Ectodermal cell (in vitro differentiated cells): ENCODE data around the gene PARN.
A peak's percentile ranks its signal among the peaks of the same experiment; 100 is the strongest.

ENCODE experiments used
- H3K27ac ChIP-seq: 2 replicates; pipeline ENCODE4 v1.7.0; 2013; ENCODE audit warnings: mild to moderate bottlenecking, low read depth, low read length; ENCODE audit not compliant: insufficient read depth, poor library complexity, severe bottlenecking
- H3K27me3 ChIP-seq: 2 replicates; pipeline ENCODE4 v1.7.0; 2013; ENCODE audit warnings: mild to moderate bottlenecking, low read length; ENCODE audit not compliant: insufficient read depth, control insufficient read depth, poor library complexity, severe bottlenecking
- H3K36me3 ChIP-seq: one replicate; pipeline ENCODE4 v1.7.0; 2013; ENCODE audit warnings: low read length; ENCODE audit not compliant: control insufficient read depth, insufficient read depth
- H3K4me1 ChIP-seq: one replicate; pipeline ENCODE4 v1.7.0; 2013; ENCODE audit warnings: low read length; ENCODE audit not compliant: control insufficient read depth, insufficient read depth
- H3K4me3 ChIP-seq: 2 replicates; pipeline ENCODE4 v1.7.0; 2013; ENCODE audit warnings: low read depth, low read length, control low read depth; ENCODE audit not compliant: insufficient read depth
- H3K9me3 ChIP-seq: 2 replicates; pipeline ENCODE4 v1.7.0; 2013; ENCODE audit warnings: mild to moderate bottlenecking, low read length, moderate library complexity; ENCODE audit not compliant: control insufficient read depth
- WGBS, 2 experiments: methylation state at CpG; one replicate each; pipeline ENCODE4 v1.1.7; 2013; ENCODE audit warnings: missing lambda C conversion rate in 2 of 2; 5-methylcytosine and 5-hydroxymethylcytosine counted together

Gene PARN

DNA sequence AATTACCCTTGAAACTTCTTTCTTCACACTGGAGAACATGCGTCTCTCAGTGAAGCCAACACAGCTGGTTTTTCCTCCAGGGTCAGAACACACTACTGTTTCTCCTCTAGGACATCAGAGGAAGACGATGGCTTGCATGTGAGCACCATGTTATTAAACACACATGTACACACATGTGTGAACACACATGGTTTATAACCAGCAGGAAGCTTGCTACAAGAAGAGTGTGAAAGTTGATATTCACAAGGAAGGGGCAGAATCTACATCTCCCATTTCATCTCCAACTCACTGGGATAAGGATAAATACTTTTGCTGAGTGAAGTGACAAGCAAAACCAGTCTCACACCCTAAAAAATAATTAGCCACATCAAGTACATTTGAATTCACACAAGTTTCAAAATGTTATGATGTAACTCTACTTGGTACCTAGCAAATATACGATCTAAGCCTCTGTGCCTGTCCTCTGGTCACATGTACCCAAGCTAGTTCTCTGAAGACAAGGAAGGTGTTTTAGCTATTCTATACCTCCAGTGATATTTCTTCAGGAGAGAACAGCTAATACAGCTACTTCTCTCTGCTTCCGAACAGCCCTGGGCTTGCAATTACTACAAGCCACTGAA is 127.7 kb downstream of the PARN start:
- Histone ChIP-seq H3K4me1 (peaks cover 22% of the 10 kb centered on the region), H3K36me3 (no peaks in the 10 kb centered on the region), H3K27ac (no peak overlapping the region), H3K9me3 (no peaks in the 10 kb centered on the region), H3K4me3 (no peak overlapping the region), H3K27me3 (no peaks in the 10 kb centered on the region)
- 90 to 95% methylated on average over 4 of the region's 4 CpGs for WGBS, 2 experiments

DNA sequence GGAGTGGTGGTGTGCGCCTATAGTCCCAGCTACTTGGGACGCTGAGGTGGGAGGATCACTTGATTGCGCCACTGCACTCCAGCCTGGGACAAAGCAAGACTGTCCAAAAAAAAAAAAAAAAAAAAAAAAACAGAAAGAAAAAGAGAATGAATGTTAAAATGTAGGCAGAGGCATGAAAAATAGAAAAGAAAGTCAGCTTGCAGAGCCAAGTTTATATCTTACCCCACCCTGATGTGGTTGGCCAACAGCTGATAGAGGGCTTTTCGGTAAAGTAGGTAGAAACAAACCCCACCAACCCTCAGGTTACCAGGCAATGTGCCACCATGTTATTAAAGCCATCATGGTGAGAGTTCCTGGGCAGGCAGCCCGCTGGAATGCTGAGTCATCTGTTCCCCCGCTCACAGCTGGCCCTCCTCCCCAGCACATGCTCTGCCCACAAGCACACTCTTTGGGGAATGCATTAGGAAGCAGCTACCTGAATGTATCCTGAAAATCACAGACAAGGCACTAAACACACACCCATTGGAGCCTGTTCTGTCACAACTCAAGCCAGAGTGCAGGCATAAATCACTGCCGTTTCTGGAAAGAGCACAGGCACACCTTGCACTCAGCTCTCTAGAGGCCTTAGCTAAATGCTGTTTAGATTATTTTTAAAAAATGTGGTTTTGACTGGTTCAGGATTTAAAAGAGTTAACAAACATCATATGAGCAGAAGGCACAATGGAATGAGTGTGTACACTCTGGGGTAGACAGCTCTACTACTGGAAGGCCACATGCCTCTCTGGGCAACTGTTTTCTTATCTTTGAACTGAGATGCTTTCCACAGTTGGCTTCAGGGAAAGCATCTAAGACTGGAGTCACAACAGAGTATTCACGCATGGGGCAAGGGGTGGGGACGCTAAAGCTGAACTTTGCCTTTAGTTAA is 128.5 kb downstream of the PARN start:
- H3K36me3 ChIP-seq = no peaks in the 10 kb centered on the region
- peaks cover 29% of the 10 kb centered on the region for H3K4me1 ChIP-seq
- H3K27me3 ChIP-seq = no peaks in the 10 kb centered on the region
- H3K4me3 ChIP-seq = no peak overlapping the region
- 72 to 74% methylated on average over 9 of the region's 9 CpGs for WGBS, 2 experiments
- H3K9me3 ChIP-seq = no peaks in the 10 kb centered on the region
- H3K27ac ChIP-seq = peak overlapping the region; percentile 44

DNA sequence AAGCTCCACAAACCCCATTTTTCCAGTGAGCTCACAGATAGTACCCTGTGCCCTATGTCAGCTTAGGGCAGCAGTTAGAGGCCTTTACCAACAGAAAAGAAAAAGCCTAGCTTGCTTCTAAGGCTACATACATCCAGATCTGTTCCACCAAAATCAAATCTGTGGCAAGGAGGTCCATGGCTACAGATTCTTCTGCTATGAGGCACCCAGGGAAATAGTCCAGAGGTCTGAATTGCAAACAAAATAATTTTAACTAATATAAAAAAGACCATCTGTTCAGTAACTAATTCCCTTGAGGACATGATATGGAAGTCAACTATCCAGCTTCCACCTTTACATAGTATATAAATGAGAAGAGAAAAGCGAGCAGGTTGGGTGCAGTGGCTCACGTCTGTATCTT is 129.3 kb downstream of the PARN start:
- Histone ChIP-seq H3K4me1 (peaks cover 37% of the 10 kb centered on the region), H3K4me3 (no peak overlapping the region), H3K9me3 (no peaks in the 10 kb centered on the region), H3K27ac (no peak overlapping the region), H3K27me3 (no peaks in the 10 kb centered on the region), H3K36me3 (no peaks in the 10 kb centered on the region)
- 88% methylated on average over 2 of the region's 2 CpGs; no CpG with 5 or more reads in 1 of the 2 experiments for WGBS, 2 experiments

DNA sequence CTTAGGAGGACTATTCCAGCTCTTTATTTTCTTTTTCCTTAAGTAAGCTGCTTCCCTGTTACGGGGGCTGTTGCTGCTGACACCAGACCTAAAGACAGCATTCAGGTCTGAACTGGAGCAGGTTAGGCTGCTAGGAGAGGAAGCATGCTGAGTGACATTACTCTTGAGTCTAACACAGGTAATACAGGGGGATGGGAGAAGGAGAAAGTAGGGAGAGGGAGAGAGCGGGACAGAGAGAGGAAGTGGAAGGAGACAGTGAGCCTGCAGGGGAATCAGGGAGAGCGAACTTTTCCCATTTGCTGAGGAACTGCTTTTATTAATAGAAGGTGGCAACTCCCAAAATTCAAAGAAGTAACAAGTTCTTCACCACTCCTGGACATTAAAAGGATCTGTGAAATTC is 130.9 kb downstream of the PARN start:
- Histone ChIP-seq H3K27ac (no peak overlapping the region), H3K9me3 (no peaks in the 10 kb centered on the region), H3K36me3 (no peaks in the 10 kb centered on the region), H3K4me1 (peaks cover 41% of the 10 kb centered on the region), H3K27me3 (no peaks in the 10 kb centered on the region), H3K4me3 (no peak overlapping the region)
- WGBS, 2 experiments = 87 to 93% methylated on average over 3 of the region's 3 CpGs

DNA sequence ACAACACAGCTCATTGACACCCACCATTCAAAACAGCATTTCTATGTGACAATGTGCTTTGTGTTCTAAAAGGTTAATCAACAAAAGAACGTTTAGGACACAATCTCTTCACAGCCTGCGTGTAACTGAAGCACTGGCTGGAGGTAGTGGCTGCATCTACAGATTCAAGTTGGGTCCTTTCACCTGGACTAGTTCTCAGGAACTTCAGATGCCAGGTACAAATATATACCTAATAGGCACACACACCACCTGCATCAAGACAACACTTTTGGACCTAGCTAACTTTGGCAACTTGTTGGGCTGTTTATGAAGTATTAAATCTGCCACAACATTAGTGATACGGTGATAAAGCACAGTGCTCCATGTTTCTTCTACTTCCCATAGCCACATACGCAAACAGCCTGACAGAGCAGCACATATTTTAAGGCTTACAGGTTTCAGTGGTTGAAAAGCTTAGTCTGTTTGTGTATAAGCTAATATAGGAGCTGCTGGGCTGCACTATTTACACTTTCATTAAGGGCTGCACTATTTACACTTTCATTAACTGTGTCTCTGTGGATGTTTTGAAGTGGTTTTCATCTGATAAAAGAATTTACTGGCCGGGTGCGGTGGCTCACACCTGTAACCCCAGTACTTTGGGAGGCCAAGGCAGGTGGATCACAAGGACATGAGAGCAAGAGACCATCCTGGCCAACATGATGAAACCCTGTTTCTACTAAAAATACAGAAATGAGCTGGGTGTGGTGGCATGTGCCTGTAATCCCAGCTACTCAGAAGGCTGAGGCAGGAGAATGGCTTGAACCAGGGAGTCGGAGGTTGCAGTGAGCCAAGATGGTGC is 132.6 kb downstream of the PARN start:
- no peaks in the 10 kb centered on the region for H3K27me3 ChIP-seq
- no peaks in the 10 kb centered on the region for H3K9me3 ChIP-seq
- WGBS, 2 experiments = 68 to 78% methylated on average over 6 to 7 of the region's 7 CpGs
- H3K27ac ChIP-seq = no peak overlapping the region
- no peak overlapping the region for H3K4me3 ChIP-seq
- H3K36me3 ChIP-seq = no peaks in the 10 kb centered on the region
- peaks cover 32% of the 10 kb centered on the region for H3K4me1 ChIP-seq

DNA sequence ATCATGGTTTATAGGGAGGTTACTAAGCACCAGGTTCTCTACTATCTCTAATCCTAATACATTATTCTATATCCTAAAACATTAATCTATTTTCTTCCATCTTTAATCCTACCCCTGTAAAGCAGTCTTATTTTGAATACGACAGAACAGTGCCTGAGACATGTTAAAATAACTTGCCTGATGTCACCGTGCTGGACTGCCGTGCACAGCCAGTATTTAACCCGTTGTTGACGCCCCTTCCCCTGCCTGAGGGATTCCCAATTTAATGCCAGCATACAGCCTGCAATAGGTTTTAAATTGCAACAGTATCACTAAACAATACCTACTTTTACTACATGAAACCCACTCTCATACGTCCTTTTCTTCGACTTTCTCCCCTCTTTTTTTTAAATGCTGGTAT is 133.3 kb downstream of the PARN start:
- H3K27ac ChIP-seq = no peak overlapping the region
- H3K9me3 ChIP-seq = no peaks in the 10 kb centered on the region
- H3K4me1 ChIP-seq = peaks cover 25% of the 10 kb centered on the region
- no peak overlapping the region for H3K4me3 ChIP-seq
- 73 to 79% methylated on average over 7 of the region's 7 CpGs for WGBS, 2 experiments
- no peaks in the 10 kb centered on the region for H3K27me3 ChIP-seq
- no peaks in the 10 kb centered on the region for H3K36me3 ChIP-seq

DNA sequence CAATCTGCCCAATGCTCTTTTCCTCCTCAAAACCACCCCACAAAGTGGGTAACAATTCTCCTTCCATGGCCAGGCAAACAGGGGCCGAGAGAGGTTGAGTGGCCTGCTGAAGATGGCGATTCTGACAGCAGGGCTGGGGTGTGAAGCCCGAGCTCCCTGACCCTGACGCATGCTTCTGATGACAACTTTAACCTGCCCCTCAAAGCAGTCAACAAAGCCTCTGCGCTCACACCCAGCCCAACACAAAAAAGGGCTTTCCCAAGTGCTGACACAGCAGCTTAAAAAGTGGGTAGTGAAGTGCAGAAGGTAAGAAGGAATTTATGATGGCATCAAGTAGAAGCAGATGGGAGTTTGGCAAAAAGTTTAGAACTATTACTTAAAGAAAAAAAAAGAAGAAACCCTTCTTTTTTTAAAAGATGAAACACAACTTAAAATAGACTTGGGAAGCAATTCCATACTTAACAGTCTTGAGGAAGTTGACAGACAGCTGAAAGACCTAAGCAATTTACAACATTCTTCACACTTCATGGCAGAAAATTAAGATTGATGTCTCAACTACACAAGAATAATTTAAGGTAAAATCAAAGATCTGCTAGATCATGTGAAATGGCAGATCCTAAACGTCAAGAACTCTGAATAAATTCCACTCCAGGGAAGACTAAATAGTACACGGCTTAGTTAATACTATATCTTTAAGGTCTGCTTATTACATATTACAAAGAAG is 133.9 kb downstream of the PARN start:
- no peaks in the 10 kb centered on the region for H3K27me3 ChIP-seq
- H3K27ac ChIP-seq = no peak overlapping the region
- no peaks in the 10 kb centered on the region for H3K9me3 ChIP-seq
- H3K4me3 ChIP-seq = no peak overlapping the region
- H3K4me1 ChIP-seq = peaks cover 19% of the 10 kb centered on the region
- 56 to 70% methylated on average over 5 to 7 of the region's 7 CpGs for WGBS, 2 experiments
- no peaks in the 10 kb centered on the region for H3K36me3 ChIP-seq

DNA sequence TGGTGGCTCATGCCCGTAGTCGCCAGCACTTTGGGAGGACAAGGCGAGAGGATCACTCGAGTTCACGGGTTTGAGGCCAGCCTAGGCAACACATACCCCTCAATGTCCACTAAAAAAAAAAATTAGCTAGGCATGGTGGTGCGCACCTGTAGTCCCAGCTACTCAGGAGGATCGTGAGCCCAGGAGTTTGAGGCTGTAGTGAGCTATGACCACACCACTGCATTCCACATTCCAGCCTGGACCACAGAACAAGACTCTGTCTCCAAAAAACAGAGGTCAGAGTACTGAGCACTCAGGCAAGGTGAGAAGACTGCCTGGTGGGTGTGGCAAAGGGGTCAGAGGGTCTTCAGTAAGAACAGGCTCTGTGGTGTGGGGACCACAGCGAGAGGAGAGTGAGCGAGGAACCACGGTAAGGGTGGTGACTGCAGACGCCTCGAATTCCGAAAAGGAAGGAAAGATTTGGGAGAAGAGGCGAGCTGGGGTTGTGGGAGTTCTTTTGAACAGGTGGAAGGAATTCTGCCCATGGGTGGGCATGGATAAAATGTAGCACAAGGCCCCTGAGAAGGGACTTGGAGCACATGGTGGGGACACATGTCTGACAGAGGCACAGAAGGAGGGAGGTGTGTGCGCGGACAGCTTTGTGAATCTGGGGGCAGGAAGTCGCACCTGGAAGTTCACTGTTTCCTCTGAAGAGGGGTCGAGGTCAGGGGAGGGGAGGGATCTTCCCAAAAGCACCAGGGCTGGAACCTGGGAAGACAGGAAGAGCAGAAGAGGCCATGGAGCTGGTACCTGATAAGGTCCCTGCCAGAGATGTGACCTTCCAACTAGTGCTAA is 134.6 kb downstream of the PARN start:
- peaks cover 19% of the 10 kb centered on the region for H3K4me1 ChIP-seq
- H3K27me3 ChIP-seq = no peaks in the 10 kb centered on the region
- no peaks in the 10 kb centered on the region for H3K36me3 ChIP-seq
- H3K4me3 ChIP-seq = no peak overlapping the region
- 93 to 94% methylated on average over 18 of the region's 18 CpGs for WGBS, 2 experiments
- no peaks in the 10 kb centered on the region for H3K9me3 ChIP-seq
- no peak overlapping the region for H3K27ac ChIP-seq

DNA sequence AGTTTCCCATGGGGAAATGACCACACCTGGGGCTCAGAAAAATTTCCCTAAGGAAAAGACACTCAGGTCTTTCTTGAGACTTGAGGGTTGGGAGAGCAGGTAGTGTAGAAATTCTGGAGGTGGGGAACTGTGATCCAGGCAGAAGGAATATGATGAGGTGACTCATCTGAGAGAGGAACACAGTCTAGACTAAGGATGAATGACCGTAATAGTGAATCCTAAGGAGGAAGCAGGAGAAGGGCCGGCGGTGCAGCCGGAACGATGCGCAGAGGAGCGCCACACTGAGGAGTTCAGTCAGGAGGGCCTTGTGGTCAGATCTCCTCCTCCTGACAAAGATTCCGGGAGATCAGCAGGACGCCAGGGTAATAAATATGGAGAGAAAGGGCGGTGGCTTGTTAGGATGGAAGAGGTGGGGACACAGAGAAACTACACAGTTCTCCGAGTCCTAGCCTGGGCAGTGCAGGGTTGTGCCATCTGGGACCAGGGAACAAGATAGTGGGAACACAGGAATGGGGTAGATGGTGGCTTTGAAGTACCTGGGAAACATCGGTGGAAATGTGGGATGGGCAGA is 135.6 kb downstream of the PARN start:
- no peak overlapping the region for H3K4me3 ChIP-seq
- 94 to 95% methylated on average over 12 of the region's 12 CpGs for WGBS, 2 experiments
- peaks cover 19% of the 10 kb centered on the region for H3K4me1 ChIP-seq
- no peak overlapping the region for H3K27ac ChIP-seq
- H3K9me3 ChIP-seq = no peaks in the 10 kb centered on the region
- H3K36me3 ChIP-seq = no peaks in the 10 kb centered on the region
- no peaks in the 10 kb centered on the region for H3K27me3 ChIP-seq
